H1 (cell line): ENCODE results near the gene KRTAP5-8. TPM values are rescaled to one million over a fixed set of nuclear protein-coding genes. Genes with fewer than 3 reads are reported as not detected.

Source experiments
- FOSL1 ChIP-seq: IDR thresholded peaks from 2 replicates; pipeline ENCODE4 v1.6.1; 2011; ENCODE audit warnings: mild to moderate bottlenecking, low read depth, low read length, moderate library complexity; ENCODE audit not compliant: insufficient read depth
- polyA plus RNA-seq, 7 experiments: library from polyadenylated mRNA; depleted of rRNA in 3 of 7; stranded (reverse) in 5 of 7; unstranded in 2 of 7; fragments of >200 nt in 5 of 7; fragments of 200-250 nt in 2 of 7; gene quantifications; 1 replicate in 5 of 7; 2 replicates in 1 of 7; 4 replicates in 1 of 7; pipeline versions ENCODE4 v1.2.1 to v1.2.3, GENCODE V29; 2011 to 2013; ENCODE audit warnings: missing spikeins in 2 of 7, mixed read lengths in 2 of 7
- total RNA-seq: library from RNA; stranded (reverse); fragmentation: NEBNext Ultra II Directional; extraction: Animal tissue kit (Norgen Biotek cat#: 25700); gene quantifications from 2 replicates; pipeline ENCODE4 v1.2.1, GENCODE V29; 2021

Gene KRTAP5-8
- total and polyA plus RNA-seq, 2 of the 8 experiments (the other 6 are each of a cell fraction or from before 2014, with no cell fraction given) = not detected

GRCh38 chr11:71580057-71581003, 42.5 kb downstream of the KRTAP5-8 start (continued):
- no peak for TF ChIP-seq FOSL1
